ENCODE data around the gene ST8SIA2.
A peak's percentile ranks its signal among the peaks of the same experiment; 100 is the strongest.

Gene ST8SIA2

GRCh38 chr15:92425578-92426225, 32.0 kb downstream of the ST8SIA2 start:
- in situ Hi-C loops (cut with HindIII; ENCODE audit: low pct_unique_long_range_greater_than_20kb, low sequenced_read_pairs) = no loop called here
- no peak for TF ChIP-seq JUND (IDR thresholded peaks at IDR 0.05; ENCODE audit: low read depth)
- no peak for DNase-seq (ENCODE audit: low read depth in 1 of 2, low spot score in 1 of 2)

GRCh38 chr15:92429378-92430068, 35.8 kb downstream of the ST8SIA2 start:
- peak in 1 of 2 experiments; percentile 46 for DNase-seq (ENCODE audit: low read depth in 1 of 2, low spot score in 1 of 2)
- in situ Hi-C loops (cut with HindIII; ENCODE audit: low pct_unique_long_range_greater_than_20kb, low sequenced_read_pairs) = no loop called here
- no peak for TF ChIP-seq JUND (IDR thresholded peaks at IDR 0.05; ENCODE audit: low read depth)

- in situ Hi-C loops (cut with HindIII; ENCODE audit: low pct_unique_long_range_greater_than_20kb, low sequenced_read_pairs) = no loop called here
- TF ChIP-seq JUND (IDR thresholded peaks at IDR 0.05; ENCODE audit: low read depth) = no peak
- no peak for DNase-seq (ENCODE audit: low read depth in 1 of 2, low spot score in 1 of 2)
Observed at GRCh38 chr15:92430069-92430440, 36.4 kb downstream of the ST8SIA2 start.

GRCh38 chr15:92435145-92435544, 41.5 kb downstream of the ST8SIA2 start:
- TF ChIP-seq JUND (IDR thresholded peaks at IDR 0.05; ENCODE audit: low read depth) = no peak
- in situ Hi-C loops (cut with HindIII; ENCODE audit: low pct_unique_long_range_greater_than_20kb, low sequenced_read_pairs) = no loop called here
- DNase-seq (ENCODE audit: low read depth in 1 of 2, low spot score in 1 of 2) = no peak

- TF ChIP-seq JUND (IDR thresholded peaks at IDR 0.05; ENCODE audit: low read depth) = no peak
- DNase-seq (ENCODE audit: low read depth in 1 of 2, low spot score in 1 of 2) = no peak
- in situ Hi-C loops (cut with HindIII; ENCODE audit: low pct_unique_long_range_greater_than_20kb, low sequenced_read_pairs) = no loop called here
Observed at GRCh38 chr15:92438471-92438870, 44.8 kb downstream of the ST8SIA2 start.

- DNase-seq (ENCODE audit: low read depth in 1 of 2, low spot score in 1 of 2) = no peak
- in situ Hi-C loops (cut with HindIII; ENCODE audit: low pct_unique_long_range_greater_than_20kb, low sequenced_read_pairs) = no loop called here
- TF ChIP-seq JUND (IDR thresholded peaks at IDR 0.05; ENCODE audit: low read depth) = no peak
Observed at GRCh38 chr15:92443381-92443780, 49.7 kb downstream of the ST8SIA2 start.

GRCh38 chr15:92444631-92445030, 51.0 kb downstream of the ST8SIA2 start:
- in situ Hi-C loops (cut with HindIII; ENCODE audit: low pct_unique_long_range_greater_than_20kb, low sequenced_read_pairs) = no loop called here
- no peak for DNase-seq (ENCODE audit: low read depth in 1 of 2, low spot score in 1 of 2)
- no peak for TF ChIP-seq JUND (IDR thresholded peaks at IDR 0.05; ENCODE audit: low read depth)

GRCh38 chr15:92448370-92448769, 54.7 kb downstream of the ST8SIA2 start:
- no peak for TF ChIP-seq JUND (IDR thresholded peaks at IDR 0.05; ENCODE audit: low read depth)
- in situ Hi-C loops (cut with HindIII; ENCODE audit: low pct_unique_long_range_greater_than_20kb, low sequenced_read_pairs) = no loop called here
- DNase-seq (ENCODE audit: low read depth in 1 of 2, low spot score in 1 of 2) = no peak

GRCh38 chr15:92449476-92449875, 55.8 kb downstream of the ST8SIA2 start:
- TF ChIP-seq JUND (IDR thresholded peaks at IDR 0.05; ENCODE audit: low read depth) = no peak
- in situ Hi-C loops (cut with HindIII; ENCODE audit: low pct_unique_long_range_greater_than_20kb, low sequenced_read_pairs) = no loop called here
- DNase-seq (ENCODE audit: low read depth in 1 of 2, low spot score in 1 of 2) = no peak

GRCh38 chr15:92451225-92451825, 57.6 kb downstream of the ST8SIA2 start:
- in situ Hi-C loops (cut with HindIII; ENCODE audit: low pct_unique_long_range_greater_than_20kb, low sequenced_read_pairs) = no loop called here
- TF ChIP-seq JUND (IDR thresholded peaks at IDR 0.05; ENCODE audit: low read depth) = no peak
- no peak for DNase-seq (ENCODE audit: low read depth in 1 of 2, low spot score in 1 of 2)

GRCh38 chr15:92452143-92452542, 58.5 kb downstream of the ST8SIA2 start:
- in situ Hi-C loops (cut with HindIII; ENCODE audit: low pct_unique_long_range_greater_than_20kb, low sequenced_read_pairs) = no loop called here
- DNase-seq (ENCODE audit: low read depth in 1 of 2, low spot score in 1 of 2) = no peak
- no peak for TF ChIP-seq JUND (IDR thresholded peaks at IDR 0.05; ENCODE audit: low read depth)

GRCh38 chr15:92453607-92454006, 59.9 kb downstream of the ST8SIA2 start:
- no peak for DNase-seq (ENCODE audit: low read depth in 1 of 2, low spot score in 1 of 2)
- no peak for TF ChIP-seq JUND (IDR thresholded peaks at IDR 0.05; ENCODE audit: low read depth)
- in situ Hi-C loops (cut with HindIII; ENCODE audit: low pct_unique_long_range_greater_than_20kb, low sequenced_read_pairs) = no loop called here

- in situ Hi-C loops (cut with HindIII; ENCODE audit: low pct_unique_long_range_greater_than_20kb, low sequenced_read_pairs) = no loop called here
- no peak for DNase-seq (ENCODE audit: low read depth in 1 of 2, low spot score in 1 of 2)
- TF ChIP-seq JUND (IDR thresholded peaks at IDR 0.05; ENCODE audit: low read depth) = no peak
Observed at GRCh38 chr15:92454555-92455105, 60.9 kb downstream of the ST8SIA2 start.

Data from T47D (cell line).